ENCODE results near the gene GRM4.

Gene GRM4

DNA sequence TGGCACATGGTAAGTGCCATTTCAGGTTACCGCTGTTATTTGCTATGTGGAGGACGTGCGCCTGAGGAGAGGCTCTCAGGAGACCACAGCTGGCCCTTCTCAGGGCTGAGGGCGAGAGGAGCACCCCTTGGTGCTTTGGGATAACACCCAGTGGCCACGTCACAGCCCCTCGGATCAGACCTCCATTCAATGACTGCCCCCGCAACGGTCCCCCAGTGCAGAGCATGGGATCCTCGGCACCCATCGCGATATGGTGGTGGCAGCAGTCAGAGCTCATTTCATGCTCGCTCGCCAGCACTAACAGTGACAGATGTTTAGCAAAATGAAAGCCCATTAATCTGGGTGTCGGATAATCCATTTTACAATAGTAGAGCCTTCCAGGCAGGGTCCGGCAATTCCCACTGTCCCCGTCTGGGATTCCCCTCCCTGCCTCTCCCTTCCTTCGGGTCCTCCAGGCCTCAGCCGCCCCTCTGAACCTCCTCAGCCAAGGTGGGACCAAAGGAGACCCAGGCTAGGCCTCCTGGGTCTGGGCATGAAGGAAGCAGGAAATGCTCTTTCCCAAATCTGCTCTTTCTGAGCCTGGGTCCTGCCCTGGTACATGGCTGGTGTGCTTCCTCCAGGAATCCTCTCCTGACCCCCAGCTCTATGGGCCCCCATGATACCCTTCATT is 117.1 kb downstream of the GRM4 start:
- TF ChIP-seq CEBPB (IDR thresholded peaks at IDR 0.05), result no peak
- TF ChIP-seq TCF12 (IDR thresholded peaks at IDR 0.05; ENCODE audit: low read depth), result no peak
- TF ChIP-seq, protein P1, sequence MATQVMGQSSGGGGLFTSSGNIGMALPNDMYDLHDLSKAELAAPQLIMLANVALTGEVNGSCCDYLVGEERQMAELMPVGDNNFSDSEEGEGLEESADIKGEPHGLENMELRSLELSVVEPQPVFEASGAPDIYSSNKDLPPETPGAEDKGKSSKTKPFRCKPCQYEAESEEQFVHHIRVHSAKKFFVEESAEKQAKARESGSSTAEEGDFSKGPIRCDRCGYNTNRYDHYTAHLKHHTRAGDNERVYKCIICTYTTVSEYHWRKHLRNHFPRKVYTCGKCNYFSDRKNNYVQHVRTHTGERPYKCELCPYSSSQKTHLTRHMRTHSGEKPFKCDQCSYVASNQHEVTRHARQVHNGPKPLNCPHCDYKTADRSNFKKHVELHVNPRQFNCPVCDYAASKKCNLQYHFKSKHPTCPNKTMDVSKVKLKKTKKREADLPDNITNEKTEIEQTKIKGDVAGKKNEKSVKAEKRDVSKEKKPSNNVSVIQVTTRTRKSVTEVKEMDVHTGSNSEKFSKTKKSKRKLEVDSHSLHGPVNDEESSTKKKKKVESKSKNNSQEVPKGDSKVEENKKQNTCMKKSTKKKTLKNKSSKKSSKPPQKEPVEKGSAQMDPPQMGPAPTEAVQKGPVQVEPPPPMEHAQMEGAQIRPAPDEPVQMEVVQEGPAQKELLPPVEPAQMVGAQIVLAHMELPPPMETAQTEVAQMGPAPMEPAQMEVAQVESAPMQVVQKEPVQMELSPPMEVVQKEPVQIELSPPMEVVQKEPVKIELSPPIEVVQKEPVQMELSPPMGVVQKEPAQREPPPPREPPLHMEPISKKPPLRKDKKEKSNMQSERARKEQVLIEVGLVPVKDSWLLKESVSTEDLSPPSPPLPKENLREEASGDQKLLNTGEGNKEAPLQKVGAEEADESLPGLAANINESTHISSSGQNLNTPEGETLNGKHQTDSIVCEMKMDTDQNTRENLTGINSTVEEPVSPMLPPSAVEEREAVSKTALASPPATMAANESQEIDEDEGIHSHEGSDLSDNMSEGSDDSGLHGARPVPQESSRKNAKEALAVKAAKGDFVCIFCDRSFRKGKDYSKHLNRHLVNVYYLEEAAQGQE (IDR thresholded peaks at IDR 0.05; ENCODE audit: low read depth), result no peak
- TF ChIP-seq EP300 (IDR thresholded peaks at IDR 0.05; ENCODE audit: borderline replicate concordance), result no peak
- TF ChIP-seq RAD21 (IDR thresholded peaks at IDR 0.05; ENCODE audit: low read depth), result no peak
- no peak for TF ChIP-seq YY1 (IDR thresholded peaks at IDR 0.05; ENCODE audit: low read depth)
- no peak for TF ChIP-seq CREB1 (IDR thresholded peaks at IDR 0.05; ENCODE audit: low read depth)
- TF ChIP-seq, protein P2, sequence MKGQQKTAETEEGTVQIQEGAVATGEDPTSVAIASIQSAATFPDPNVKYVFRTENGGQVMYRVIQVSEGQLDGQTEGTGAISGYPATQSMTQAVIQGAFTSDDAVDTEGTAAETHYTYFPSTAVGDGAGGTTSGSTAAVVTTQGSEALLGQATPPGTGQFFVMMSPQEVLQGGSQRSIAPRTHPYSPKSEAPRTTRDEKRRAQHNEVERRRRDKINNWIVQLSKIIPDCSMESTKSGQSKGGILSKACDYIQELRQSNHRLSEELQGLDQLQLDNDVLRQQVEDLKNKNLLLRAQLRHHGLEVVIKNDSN (IDR thresholded peaks at IDR 0.05), result no peak
- no peak for TF ChIP-seq FOXM1 (IDR thresholded peaks at IDR 0.05; ENCODE audit: borderline replicate concordance, low read depth)
- TF ChIP-seq ZBTB7A (IDR thresholded peaks at IDR 0.05; ENCODE audit: low read depth), result no peak
- no peak for TF ChIP-seq TAF1 (IDR thresholded peaks at IDR 0.05; ENCODE audit: low read depth)
- TF ChIP-seq TEAD4 (IDR thresholded peaks at IDR 0.05), result no peak
- TF ChIP-seq, protein P3, sequence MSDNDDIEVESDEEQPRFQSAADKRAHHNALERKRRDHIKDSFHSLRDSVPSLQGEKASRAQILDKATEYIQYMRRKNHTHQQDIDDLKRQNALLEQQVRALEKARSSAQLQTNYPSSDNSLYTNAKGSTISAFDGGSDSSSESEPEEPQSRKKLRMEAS (IDR thresholded peaks at IDR 0.05), result no peak
- TF ChIP-seq NFIC (IDR thresholded peaks at IDR 0.05), result no peak
- TF ChIP-seq EGR1 (IDR thresholded peaks at IDR 0.05), result no peak

DNA sequence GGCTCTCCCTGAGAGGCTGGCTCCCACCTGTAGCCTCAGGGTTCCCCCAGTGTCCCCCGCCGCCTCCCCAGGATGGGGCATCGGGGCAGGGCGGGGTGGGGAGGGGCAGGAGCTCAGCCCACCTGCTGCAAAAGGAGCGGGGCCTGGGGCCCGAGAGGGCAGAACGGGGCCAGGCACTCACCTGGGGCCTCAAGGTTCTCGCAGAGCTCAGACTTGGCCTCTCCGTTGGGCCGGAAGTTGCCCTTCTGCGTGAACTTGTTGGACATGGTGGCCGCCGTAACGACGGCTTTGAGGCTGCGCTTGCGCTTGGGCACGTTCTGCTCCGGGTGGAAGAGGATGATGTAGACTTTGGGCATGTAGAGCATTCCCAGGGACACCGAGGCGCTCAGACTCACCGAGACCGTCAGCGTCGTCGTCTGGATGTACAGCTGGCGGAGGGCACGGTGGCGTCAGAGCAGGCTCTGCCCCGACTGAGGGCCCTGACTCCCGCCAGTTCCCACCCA is 117.9 kb downstream of the GRM4 start:
- TF ChIP-seq YY1 (IDR thresholded peaks at IDR 0.05; ENCODE audit: low read depth), result no peak
- no peak for TF ChIP-seq EGR1 (IDR thresholded peaks at IDR 0.05)
- TF ChIP-seq CREB1 (IDR thresholded peaks at IDR 0.05; ENCODE audit: low read depth), result no peak
- TF ChIP-seq TEAD4 (IDR thresholded peaks at IDR 0.05), result no peak
- TF ChIP-seq, protein P3 (IDR thresholded peaks at IDR 0.05), result no peak
- TF ChIP-seq RAD21 (IDR thresholded peaks at IDR 0.05; ENCODE audit: low read depth), result no peak
- TF ChIP-seq TCF12 (IDR thresholded peaks at IDR 0.05; ENCODE audit: low read depth), result no peak
- no peak for TF ChIP-seq FOXM1 (IDR thresholded peaks at IDR 0.05; ENCODE audit: borderline replicate concordance, low read depth)
- TF ChIP-seq CEBPB (IDR thresholded peaks at IDR 0.05), result no peak
- no peak for TF ChIP-seq ZBTB7A (IDR thresholded peaks at IDR 0.05; ENCODE audit: low read depth)
- TF ChIP-seq EP300 (IDR thresholded peaks at IDR 0.05; ENCODE audit: borderline replicate concordance), result no peak
- TF ChIP-seq TAF1 (IDR thresholded peaks at IDR 0.05; ENCODE audit: low read depth), result no peak
- TF ChIP-seq NFIC (IDR thresholded peaks at IDR 0.05), result no peak
- TF ChIP-seq, protein P1 (IDR thresholded peaks at IDR 0.05; ENCODE audit: low read depth), result no peak
- TF ChIP-seq, protein P2 (IDR thresholded peaks at IDR 0.05), result no peak

DNA sequence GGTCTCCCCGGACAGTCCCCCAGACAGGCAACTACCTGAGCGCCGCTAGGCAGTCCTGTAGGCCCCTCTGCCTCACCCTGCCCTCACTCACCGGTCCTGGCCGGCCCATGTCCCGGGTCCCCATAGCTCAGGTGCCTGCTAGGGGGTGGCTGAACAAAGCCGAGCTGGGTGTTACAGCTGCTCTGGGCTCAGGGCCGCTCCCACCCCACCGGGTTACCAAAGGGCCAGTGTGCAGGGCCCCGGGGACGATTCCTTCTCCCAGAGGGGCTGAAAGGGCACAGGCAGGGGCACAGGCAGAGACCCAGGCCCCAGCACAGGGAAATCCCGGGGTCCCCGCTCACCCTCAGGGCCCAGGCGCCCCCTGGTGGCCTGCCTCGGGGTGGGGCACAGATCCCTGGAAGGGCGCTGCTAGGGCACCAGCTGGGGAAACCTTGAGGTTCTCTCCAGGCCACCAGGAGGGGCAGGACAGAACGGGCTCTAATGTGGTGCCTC is 118.4 kb downstream of the GRM4 start:
- TF ChIP-seq RAD21 (IDR thresholded peaks at IDR 0.05; ENCODE audit: low read depth), result peak; percentile 86
- TF ChIP-seq YY1 (IDR thresholded peaks at IDR 0.05; ENCODE audit: low read depth), result no peak
- no peak for TF ChIP-seq TAF1 (IDR thresholded peaks at IDR 0.05; ENCODE audit: low read depth)
- TF ChIP-seq ZBTB7A (IDR thresholded peaks at IDR 0.05; ENCODE audit: low read depth), result 0 out of 2 replicates have a peak, but pooled peaks have one; percentile 46

DNA sequence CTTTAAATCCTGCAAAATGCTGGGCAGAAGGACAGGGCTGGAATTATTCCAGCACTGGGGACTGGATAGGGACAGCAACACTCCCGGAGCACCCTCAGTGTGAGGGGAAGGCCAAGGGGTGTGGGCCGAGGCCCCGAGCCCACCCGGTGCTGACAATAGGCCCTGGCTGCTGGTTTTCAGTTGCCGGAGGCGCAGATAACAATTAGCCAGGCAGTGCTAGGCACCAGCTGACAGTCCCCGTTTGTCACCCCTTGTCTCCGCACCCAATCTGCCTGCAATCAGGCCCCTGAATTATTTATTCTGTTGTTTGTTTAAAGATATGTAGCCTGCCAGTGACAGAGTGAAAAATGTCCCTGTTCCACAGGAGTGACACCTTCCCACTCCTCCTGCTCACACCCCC is 120.0 kb downstream of the GRM4 start:
- TF ChIP-seq EP300 (IDR thresholded peaks at IDR 0.05; ENCODE audit: borderline replicate concordance) (no peak), NFIC (IDR thresholded peaks at IDR 0.05) (no peak), CEBPB (IDR thresholded peaks at IDR 0.05) (no peak), TAF1 (IDR thresholded peaks at IDR 0.05; ENCODE audit: low read depth) (no peak), TCF12 (IDR thresholded peaks at IDR 0.05; ENCODE audit: low read depth) (no peak)

DNA sequence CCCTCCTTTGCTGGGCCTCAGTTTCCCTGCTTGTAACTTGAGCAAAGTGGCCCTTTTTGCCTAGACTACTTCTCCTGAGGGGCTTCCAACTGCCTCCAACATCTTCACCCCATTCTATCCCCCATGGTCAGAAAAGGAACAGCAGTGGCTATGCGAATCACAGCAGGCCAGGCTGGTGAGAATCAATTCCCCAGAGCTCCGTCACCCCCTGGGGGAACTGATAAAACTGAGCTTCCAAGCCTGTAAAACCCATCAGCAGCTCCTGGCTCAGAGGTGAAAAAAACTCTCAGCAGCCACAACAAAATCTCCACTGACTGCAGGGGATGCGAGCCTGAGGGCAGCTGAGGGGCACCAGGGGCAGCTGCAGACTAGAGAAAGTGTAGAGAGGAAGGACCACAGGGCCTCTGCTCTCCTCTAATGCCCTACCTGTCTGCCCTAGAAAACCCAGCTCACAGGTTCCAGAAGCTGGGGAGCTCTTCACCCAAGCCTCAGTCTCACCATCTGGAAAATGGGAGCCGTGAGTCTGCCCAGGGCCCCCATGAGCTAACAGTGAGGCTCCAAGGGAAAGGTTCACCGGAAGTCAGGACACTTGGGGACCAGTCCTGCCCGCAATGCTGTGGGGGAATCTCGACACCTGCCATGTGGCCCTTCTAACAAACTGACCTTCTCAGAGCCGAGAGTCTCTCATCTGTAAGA is 120.6 kb downstream of the GRM4 start:
- TF ChIP-seq EGR1 (IDR thresholded peaks at IDR 0.05) (no peak), FOXM1 (IDR thresholded peaks at IDR 0.05; ENCODE audit: borderline replicate concordance, low read depth) (no peak), TEAD4 (IDR thresholded peaks at IDR 0.05) (no peak), EP300 (IDR thresholded peaks at IDR 0.05; ENCODE audit: borderline replicate concordance) (no peak), TCF12 (IDR thresholded peaks at IDR 0.05; ENCODE audit: low read depth) (no peak), RAD21 (IDR thresholded peaks at IDR 0.05; ENCODE audit: low read depth) (no peak), NFIC (IDR thresholded peaks at IDR 0.05) (no peak), CEBPB (IDR thresholded peaks at IDR 0.05) (no peak), YY1 (IDR thresholded peaks at IDR 0.05; ENCODE audit: low read depth) (no peak), CREB1 (IDR thresholded peaks at IDR 0.05; ENCODE audit: low read depth) (no peak), ZBTB7A (IDR thresholded peaks at IDR 0.05; ENCODE audit: low read depth) (no peak), TAF1 (IDR thresholded peaks at IDR 0.05; ENCODE audit: low read depth) (no peak)
- TF ChIP-seq, protein P1 (IDR thresholded peaks at IDR 0.05; ENCODE audit: low read depth), result no peak
- TF ChIP-seq, protein P2 (IDR thresholded peaks at IDR 0.05), result no peak
- TF ChIP-seq, protein P3 (IDR thresholded peaks at IDR 0.05), result no peak
